SK-N-SH (cell line): ENCODE data around the gene RAB1A.

Experiments used
- CTCF ChIP-seq: fragments of 200-600 bp; sonication (generic); IDR thresholded peaks from 2 replicates; pipeline ENCODE4 v1.6.1; 2017; ENCODE audit warnings: antibody characterized with exemption, mild to moderate bottlenecking, moderate library complexity
- NRF1 ChIP-seq: IDR thresholded peaks from 2 replicates; pipeline ENCODE4 v1.6.1; 2012; ENCODE audit warnings: low read depth, mild to moderate bottlenecking, low read length
- PBX3 ChIP-seq: IDR thresholded peaks from 2 replicates; pipeline ENCODE4; 2012
- TF ChIP-seq, protein P1 (sequence below): IDR thresholded peaks from 2 replicates; pipeline ENCODE4 v1.4.0; 2012; ENCODE audit warnings: low read depth, borderline replicate concordance

- TF ChIP-seq CTCF, result no peak
- TF ChIP-seq, protein P1, sequence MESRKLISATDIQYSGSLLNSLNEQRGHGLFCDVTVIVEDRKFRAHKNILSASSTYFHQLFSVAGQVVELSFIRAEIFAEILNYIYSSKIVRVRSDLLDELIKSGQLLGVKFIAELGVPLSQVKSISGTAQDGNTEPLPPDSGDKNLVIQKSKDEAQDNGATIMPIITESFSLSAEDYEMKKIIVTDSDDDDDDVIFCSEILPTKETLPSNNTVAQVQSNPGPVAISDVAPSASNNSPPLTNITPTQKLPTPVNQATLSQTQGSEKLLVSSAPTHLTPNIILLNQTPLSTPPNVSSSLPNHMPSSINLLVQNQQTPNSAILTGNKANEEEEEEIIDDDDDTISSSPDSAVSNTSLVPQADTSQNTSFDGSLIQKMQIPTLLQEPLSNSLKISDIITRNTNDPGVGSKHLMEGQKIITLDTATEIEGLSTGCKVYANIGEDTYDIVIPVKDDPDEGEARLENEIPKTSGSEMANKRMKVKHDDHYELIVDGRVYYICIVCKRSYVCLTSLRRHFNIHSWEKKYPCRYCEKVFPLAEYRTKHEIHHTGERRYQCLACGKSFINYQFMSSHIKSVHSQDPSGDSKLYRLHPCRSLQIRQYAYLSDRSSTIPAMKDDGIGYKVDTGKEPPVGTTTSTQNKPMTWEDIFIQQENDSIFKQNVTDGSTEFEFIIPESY, result no peak
- TF ChIP-seq NRF1, result no peak
- TF ChIP-seq PBX3, result no peak
Observed at GRCh38 chr2:65158557-65158956, 28.7 kb upstream of the RAB1A start.
